Measurements from ENCODE around the gene EPHA10.
"Not testable (repeated sequence)": the region's sequence is repeated elsewhere in the genome, so short reads cannot be mapped to it uniquely, and the experiment has no call there.

Gene EPHA10

DNA sequence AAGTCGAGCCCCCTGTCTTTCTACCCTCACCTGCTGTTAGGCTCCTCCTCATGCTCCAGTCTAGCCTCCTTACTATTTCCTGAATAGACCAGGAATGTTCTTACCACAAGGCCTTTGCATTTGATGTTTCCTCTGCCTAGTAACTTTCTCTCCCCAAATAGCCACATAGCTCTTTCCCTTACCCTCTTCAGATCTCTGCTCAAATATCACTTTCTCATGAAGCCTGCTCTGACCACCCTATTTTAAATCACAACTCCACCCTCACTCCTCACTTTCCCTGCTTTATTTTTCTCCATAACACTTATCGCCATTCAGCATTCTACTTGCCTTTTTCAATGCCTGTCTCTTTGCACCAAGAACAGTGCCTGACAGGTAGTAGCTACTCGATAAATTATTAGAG, 79.2 kb downstream of the EPHA10 start:
- DNase-seq: no peak
- TF ChIP-seq, protein P1, sequence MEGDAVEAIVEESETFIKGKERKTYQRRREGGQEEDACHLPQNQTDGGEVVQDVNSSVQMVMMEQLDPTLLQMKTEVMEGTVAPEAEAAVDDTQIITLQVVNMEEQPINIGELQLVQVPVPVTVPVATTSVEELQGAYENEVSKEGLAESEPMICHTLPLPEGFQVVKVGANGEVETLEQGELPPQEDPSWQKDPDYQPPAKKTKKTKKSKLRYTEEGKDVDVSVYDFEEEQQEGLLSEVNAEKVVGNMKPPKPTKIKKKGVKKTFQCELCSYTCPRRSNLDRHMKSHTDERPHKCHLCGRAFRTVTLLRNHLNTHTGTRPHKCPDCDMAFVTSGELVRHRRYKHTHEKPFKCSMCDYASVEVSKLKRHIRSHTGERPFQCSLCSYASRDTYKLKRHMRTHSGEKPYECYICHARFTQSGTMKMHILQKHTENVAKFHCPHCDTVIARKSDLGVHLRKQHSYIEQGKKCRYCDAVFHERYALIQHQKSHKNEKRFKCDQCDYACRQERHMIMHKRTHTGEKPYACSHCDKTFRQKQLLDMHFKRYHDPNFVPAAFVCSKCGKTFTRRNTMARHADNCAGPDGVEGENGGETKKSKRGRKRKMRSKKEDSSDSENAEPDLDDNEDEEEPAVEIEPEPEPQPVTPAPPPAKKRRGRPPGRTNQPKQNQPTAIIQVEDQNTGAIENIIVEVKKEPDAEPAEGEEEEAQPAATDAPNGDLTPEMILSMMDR (IDR thresholded peaks at IDR 0.05; ENCODE audit: low read depth, low read length): no peak
- Histone ChIP-seq H3K4me3 (ENCODE audit: low read depth, low read length) (no peak overlapping the region), H3K27me3 (ENCODE audit: insufficient read depth, low read depth, severe bottlenecking) (no peaks in the 10 kb centered on the region), H3K27ac (no peak overlapping the region), H3K9me3 (ENCODE audit: severe bottlenecking) (no peaks in the 10 kb centered on the region), H3K36me3 (peaks cover 71% of the 10 kb centered on the region)

DNA sequence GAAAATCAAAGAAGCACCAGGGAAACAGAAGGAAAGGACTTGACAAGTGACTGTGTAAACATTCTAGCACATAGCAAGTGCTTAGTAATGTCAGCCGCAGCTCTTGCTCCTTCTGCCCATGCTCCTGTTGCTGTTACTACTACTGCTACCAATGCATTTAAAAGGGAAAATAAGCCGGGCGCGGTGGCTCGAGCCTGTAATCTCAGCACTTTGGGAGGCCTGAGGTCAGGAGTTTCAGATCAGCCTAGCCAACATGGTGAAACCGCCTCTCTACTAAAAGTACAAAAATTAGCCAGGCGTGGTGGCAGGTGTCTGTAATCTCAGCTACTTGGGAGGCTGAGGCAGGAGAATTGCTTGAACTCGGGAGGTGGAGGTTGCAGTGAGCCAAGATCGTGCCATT, 80.7 kb downstream of the EPHA10 start:
- not testable (repeated sequence) for H3K27me3 ChIP-seq (ENCODE audit: insufficient read depth, low read depth, severe bottlenecking); H3K27ac ChIP-seq; DNase-seq; H3K4me3 ChIP-seq (ENCODE audit: low read depth, low read length); H3K9me3 ChIP-seq (ENCODE audit: severe bottlenecking)
- peaks cover 69% of the 10 kb centered on the region for H3K36me3 ChIP-seq

DNA sequence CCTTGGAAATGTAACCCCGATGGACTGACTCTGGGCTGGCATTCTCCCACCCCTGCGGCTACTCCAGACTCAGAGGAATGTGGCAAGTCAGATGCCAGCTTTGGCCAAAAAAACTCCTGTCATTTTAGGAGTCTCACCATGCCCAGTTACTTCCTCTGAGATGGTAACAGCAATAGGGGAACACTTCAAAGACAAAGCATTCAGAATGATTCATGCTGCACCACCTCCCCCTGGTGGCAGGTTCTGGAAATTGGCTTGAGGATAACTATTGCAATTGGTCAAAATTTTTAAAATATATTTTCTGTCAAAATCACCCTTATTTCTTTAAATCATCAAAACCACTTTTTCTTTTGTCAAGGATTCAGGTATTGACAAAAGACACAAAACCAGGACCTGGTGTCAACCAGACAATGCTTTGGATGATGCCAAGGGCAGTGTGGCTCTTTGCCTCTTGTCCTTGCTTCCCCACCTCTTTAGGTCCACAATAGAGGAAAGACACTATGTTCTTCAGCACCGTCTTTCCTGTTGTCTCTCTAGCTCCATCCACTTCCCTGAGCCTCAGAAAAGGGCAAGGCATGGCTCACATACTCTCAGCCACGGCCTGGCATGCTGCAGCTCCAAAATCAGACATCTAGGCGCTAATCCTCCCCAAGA, 82.5 kb downstream of the EPHA10 start:
- Histone ChIP-seq H3K9me3 (ENCODE audit: severe bottlenecking) (no peaks in the 10 kb centered on the region), H3K4me3 (ENCODE audit: low read depth, low read length) (no peak overlapping the region), H3K27me3 (ENCODE audit: insufficient read depth, low read depth, severe bottlenecking) (no peaks in the 10 kb centered on the region), H3K27ac (no peak overlapping the region), H3K36me3 (peaks cover 56% of the 10 kb centered on the region)
- TF ChIP-seq, protein P1 (IDR thresholded peaks at IDR 0.05; ENCODE audit: low read depth, low read length): peak; percentile 62
- DNase-seq: peak; percentile 67

DNA sequence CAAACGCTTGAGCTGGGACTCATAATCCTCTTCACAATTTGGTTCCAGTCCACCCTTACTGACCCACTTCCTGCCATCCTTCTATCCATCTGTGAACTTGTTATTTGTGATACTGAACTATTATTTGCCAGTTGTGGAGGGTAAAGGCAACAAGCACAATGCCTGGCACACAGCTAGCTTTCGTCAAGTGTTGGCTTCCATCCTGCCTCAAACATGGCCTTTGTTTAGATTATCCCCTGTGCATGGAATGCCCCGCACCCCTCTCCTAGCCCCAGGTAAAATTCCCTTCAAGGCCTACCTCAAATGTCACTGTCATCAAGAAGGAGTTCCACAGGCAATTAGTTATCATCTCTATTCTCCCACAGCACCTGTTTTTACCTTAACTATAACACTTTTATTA, 84.0 kb downstream of the EPHA10 start:
- H3K27ac ChIP-seq: no peak overlapping the region
- H3K4me3 ChIP-seq (ENCODE audit: low read depth, low read length): no peak overlapping the region
- DNase-seq: no peak
- TF ChIP-seq, protein P1 (IDR thresholded peaks at IDR 0.05; ENCODE audit: low read depth, low read length): no peak
- no peaks in the 10 kb centered on the region for H3K27me3 ChIP-seq (ENCODE audit: insufficient read depth, low read depth, severe bottlenecking)
- H3K9me3 ChIP-seq (ENCODE audit: severe bottlenecking): no peaks in the 10 kb centered on the region
- peaks cover 42% of the 10 kb centered on the region for H3K36me3 ChIP-seq

DNA sequence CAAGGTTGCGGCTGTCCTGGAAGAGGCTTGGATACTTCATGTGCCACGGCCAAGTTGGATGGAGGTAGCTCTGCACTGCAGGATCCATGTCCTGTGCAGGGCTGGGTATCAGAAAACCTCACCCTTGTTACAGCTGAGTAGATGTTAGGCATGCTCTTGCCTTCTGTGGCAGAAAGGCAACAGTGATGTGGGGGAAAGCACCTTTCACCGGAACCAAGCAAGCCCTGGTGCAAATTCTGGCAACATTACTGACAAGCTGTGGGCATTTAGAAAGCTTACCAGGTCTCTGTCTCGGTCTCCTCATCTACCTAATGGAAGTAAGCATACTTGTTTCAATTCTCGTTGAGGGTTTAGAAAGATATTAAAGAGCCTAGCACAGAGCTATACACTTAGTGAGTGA, 87.1 kb downstream of the EPHA10 start:
- no peak overlapping the region for H3K27ac ChIP-seq
- DNase-seq: no peak

DNA sequence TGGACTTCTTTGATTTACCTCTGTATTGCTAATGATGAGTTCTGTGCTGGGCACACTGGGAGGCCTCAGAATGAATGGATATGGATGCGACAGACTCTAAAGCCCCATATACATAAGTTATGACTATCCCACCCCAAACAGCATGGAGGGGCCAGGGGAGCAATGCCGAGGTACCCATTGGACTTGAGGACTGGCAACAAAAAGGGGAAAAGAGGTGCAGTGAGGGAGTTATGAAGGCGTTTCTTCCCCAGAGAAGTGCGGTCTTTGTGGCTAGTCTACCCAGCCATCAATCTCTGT, 87.8 kb downstream of the EPHA10 start:
- Histone ChIP-seq H3K27ac (no peak overlapping the region), H3K4me3 (ENCODE audit: low read depth, low read length) (no peak overlapping the region), H3K36me3 (peaks cover 12% of the 10 kb centered on the region), H3K27me3 (ENCODE audit: insufficient read depth, low read depth, severe bottlenecking) (no peaks in the 10 kb centered on the region), H3K9me3 (ENCODE audit: severe bottlenecking) (no peaks in the 10 kb centered on the region)
- TF ChIP-seq, protein P1 (IDR thresholded peaks at IDR 0.05; ENCODE audit: low read depth, low read length): no peak
- DNase-seq: no peak

More for the DNA sequence above, 87.1 kb downstream of the EPHA10 start:
- no peaks in the 10 kb centered on the region for H3K9me3 ChIP-seq (ENCODE audit: severe bottlenecking)
- TF ChIP-seq, protein P1 (IDR thresholded peaks at IDR 0.05; ENCODE audit: low read depth, low read length): no peak
- H3K27me3 ChIP-seq (ENCODE audit: insufficient read depth, low read depth, severe bottlenecking): no peaks in the 10 kb centered on the region
- H3K36me3 ChIP-seq: peaks cover 19% of the 10 kb centered on the region
- no peak overlapping the region for H3K4me3 ChIP-seq (ENCODE audit: low read depth, low read length)
